ENCODE measurements around the gene RAB28.

- TF ChIP-seq CTCF (IDR thresholded peaks at IDR 0.05; ENCODE audit: insufficient read depth, low read depth, low read length) = no peak
- no peak for TF ChIP-seq EZH2 (IDR thresholded peaks at IDR 0.05; ENCODE audit: insufficient read depth, low read length)
Observed at GRCh38 chr4:13529128-13529919, 45.2 kb upstream of the RAB28 start.
